Chondrocyte (in vitro differentiated cells): ENCODE data around the gene HIP1R. TPM values are rescaled to one million over a fixed set of nuclear protein-coding genes. Genes with fewer than 3 reads are reported as not detected.

Experiments used
- DNase-seq: peaks from one replicate; pipeline ENCODE4 v3.0.0; 2021; ENCODE audit warnings: mixed read lengths, low spot score
- H3K27ac Mint-ChIP-seq: one replicate; pipeline ENCODE4 v1.8.0; 2021; ENCODE audit warnings: mild to moderate bottlenecking, moderate library complexity, mixed read lengths; ENCODE audit not compliant: unreplicated experiment
- H3K27me3 Mint-ChIP-seq: 2 replicates; pipeline ENCODE4 v1.8.0; 2021; ENCODE audit warnings: low read depth, mixed read lengths
- H3K36me3 Mint-ChIP-seq: 2 replicates; pipeline ENCODE4 v1.8.0; 2021; ENCODE audit warnings: low read depth, mixed read lengths
- H3K4me1 Mint-ChIP-seq: 2 replicates; pipeline ENCODE4 v1.8.0; 2021; ENCODE audit warnings: low read depth, mild to moderate bottlenecking, mixed read lengths
- H3K4me3 Mint-ChIP-seq: one replicate; pipeline ENCODE4 v1.8.0; 2021; ENCODE audit warnings: mild to moderate bottlenecking, moderate library complexity, mixed read lengths; ENCODE audit not compliant: unreplicated experiment
- H3K9me3 Mint-ChIP-seq: 2 replicates; pipeline ENCODE4 v1.8.0; 2021; ENCODE audit warnings: low read depth, mixed read lengths
- total RNA-seq: library from RNA; stranded (reverse); gene quantifications from 3 replicates; pipeline ENCODE4 v1.2.1, GENCODE V29; 2021
- TF ChIP-seq, protein P1 (sequence below): fragments of 200-600 bp; sonication (generic); IDR thresholded peaks from 2 replicates; pipeline ENCODE4 v1.5.0; 2021; ENCODE audit warnings: antibody characterized with exemption, mild to moderate bottlenecking, moderate library complexity

Gene HIP1R
- total RNA-seq, 1 donor from 2014 or later = 13.8 TPM

GRCh38 chr12:122850048-122850445 is 14.8 kb downstream of the HIP1R start:
- peaks cover 2% of the 10 kb centered on the region for H3K36me3 Mint-ChIP-seq
- no peak overlapping the region for H3K4me3 Mint-ChIP-seq
- peaks cover 16% of the 10 kb centered on the region for H3K4me1 Mint-ChIP-seq
- no peaks in the 10 kb centered on the region for H3K9me3 Mint-ChIP-seq
- DNase-seq = peak; percentile 60
- no peak overlapping the region for H3K27ac Mint-ChIP-seq
- H3K27me3 Mint-ChIP-seq = no peaks in the 10 kb centered on the region
- TF ChIP-seq, protein P1, sequence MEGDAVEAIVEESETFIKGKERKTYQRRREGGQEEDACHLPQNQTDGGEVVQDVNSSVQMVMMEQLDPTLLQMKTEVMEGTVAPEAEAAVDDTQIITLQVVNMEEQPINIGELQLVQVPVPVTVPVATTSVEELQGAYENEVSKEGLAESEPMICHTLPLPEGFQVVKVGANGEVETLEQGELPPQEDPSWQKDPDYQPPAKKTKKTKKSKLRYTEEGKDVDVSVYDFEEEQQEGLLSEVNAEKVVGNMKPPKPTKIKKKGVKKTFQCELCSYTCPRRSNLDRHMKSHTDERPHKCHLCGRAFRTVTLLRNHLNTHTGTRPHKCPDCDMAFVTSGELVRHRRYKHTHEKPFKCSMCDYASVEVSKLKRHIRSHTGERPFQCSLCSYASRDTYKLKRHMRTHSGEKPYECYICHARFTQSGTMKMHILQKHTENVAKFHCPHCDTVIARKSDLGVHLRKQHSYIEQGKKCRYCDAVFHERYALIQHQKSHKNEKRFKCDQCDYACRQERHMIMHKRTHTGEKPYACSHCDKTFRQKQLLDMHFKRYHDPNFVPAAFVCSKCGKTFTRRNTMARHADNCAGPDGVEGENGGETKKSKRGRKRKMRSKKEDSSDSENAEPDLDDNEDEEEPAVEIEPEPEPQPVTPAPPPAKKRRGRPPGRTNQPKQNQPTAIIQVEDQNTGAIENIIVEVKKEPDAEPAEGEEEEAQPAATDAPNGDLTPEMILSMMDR = no peak

- Mint-ChIP-seq H3K9me3 (no peaks in the 10 kb centered on the region), H3K27me3 (no peaks in the 10 kb centered on the region), H3K4me3 (no peak overlapping the region), H3K4me1 (peaks cover 16% of the 10 kb centered on the region), H3K36me3 (peaks cover 2% of the 10 kb centered on the region), H3K27ac (no peak overlapping the region)
- TF ChIP-seq, protein P1 = no peak
- no peak for DNase-seq
Observed at GRCh38 chr12:122850695-122851350, 15.6 kb downstream of the HIP1R start.

- peak overlapping the region; percentile 70 for H3K27ac Mint-ChIP-seq
- H3K9me3 Mint-ChIP-seq = no peaks in the 10 kb centered on the region
- TF ChIP-seq, protein P1 = no peak
- H3K4me3 Mint-ChIP-seq = no peak overlapping the region
- H3K27me3 Mint-ChIP-seq = no peaks in the 10 kb centered on the region
- no peak for DNase-seq
- H3K4me1 Mint-ChIP-seq = peaks cover 16% of the 10 kb centered on the region
- H3K36me3 Mint-ChIP-seq = peaks cover 2% of the 10 kb centered on the region
Observed at GRCh38 chr12:122851820-122852219, 16.6 kb downstream of the HIP1R start.

GRCh38 chr12:122852336-122853275 is 17.3 kb downstream of the HIP1R start:
- no peaks in the 10 kb centered on the region for H3K9me3 Mint-ChIP-seq
- H3K27me3 Mint-ChIP-seq = no peaks in the 10 kb centered on the region
- H3K4me1 Mint-ChIP-seq = peaks cover 16% of the 10 kb centered on the region
- peaks cover 2% of the 10 kb centered on the region for H3K36me3 Mint-ChIP-seq
- DNase-seq = no peak
- H3K4me3 Mint-ChIP-seq = no peak overlapping the region
- H3K27ac Mint-ChIP-seq = peak overlapping the region; percentile 70
- TF ChIP-seq, protein P1 = no peak

DNA sequence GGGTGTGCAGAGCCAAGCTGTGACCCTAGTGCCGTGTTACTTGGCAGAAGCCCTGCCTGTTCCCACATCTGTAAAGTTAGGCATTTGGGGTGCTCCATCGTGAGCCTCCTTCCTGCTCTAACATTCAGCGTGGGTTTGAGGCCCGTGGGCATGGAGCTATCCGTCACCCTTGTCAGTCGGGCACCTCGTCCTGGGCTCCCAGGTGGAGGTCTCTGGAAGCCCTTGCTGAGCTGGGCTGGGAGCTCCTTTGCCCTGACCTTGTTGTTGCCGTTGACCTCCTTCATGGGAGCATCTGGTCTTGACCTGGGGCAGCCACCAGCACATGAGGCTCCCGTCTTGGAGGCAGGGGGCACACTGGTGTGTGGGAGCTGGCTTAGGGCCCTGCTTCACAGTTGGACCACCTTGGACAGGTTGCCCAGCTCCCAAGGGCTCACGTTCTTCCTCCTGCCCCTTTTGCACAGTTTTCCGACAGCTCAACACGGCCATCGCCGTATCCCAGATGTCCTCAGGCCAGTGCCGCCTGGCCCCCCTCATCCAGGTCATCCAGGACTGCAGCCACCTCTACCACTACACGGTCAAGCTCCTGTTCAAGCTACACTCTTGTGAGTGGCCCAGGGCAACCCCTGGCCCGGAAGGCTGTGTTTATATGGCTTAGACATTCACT is 18.5 kb downstream of the HIP1R start:
- DNase-seq = no peak
- TF ChIP-seq, protein P1 = no peak
- Mint-ChIP-seq H3K9me3 (no peaks in the 10 kb centered on the region), H3K27ac (no peak overlapping the region), H3K4me1 (peaks cover 16% of the 10 kb centered on the region), H3K36me3 (peaks cover 2% of the 10 kb centered on the region), H3K27me3 (no peaks in the 10 kb centered on the region), H3K4me3 (no peak overlapping the region)
